Fibroblast of pulmonary artery (primary cell): ENCODE data around the gene DNAH1.
"Not testable (repeated sequence)": the region's sequence is repeated elsewhere in the genome, so short reads cannot be mapped to it uniquely, and the experiment has no call there.

ENCODE experiments used
- DNase-seq: peaks from one replicate; pipeline ENCODE4 v3.0.0-alpha.2; 2010; ENCODE audit warnings: low read depth
- H3K4me3 ChIP-seq: replicated peaks from 2 replicates; pipeline ENCODE4 v1.5.1; 2011; ENCODE audit warnings: low read depth, mild to moderate bottlenecking, control low read depth, low read length, moderate library complexity
- CTCF ChIP-seq: IDR thresholded peaks from 2 replicates; pipeline ENCODE4 v1.5.1; 2011; ENCODE audit warnings: mild to moderate bottlenecking, control low read depth, low read length, inconsistent platforms; ENCODE audit errors: missing control alignments

DNAH1 gene

GRCh38 chr3:52327486-52328290, 11.6 kb downstream of the DNAH1 start:
- DNase-seq = no peak
- no peak overlapping the region for H3K4me3 ChIP-seq
- no peak for TF ChIP-seq CTCF

GRCh38 chr3:52328536-52329080, 12.5 kb downstream of the DNAH1 start:
- TF ChIP-seq CTCF = no peak
- DNase-seq = no peak
- no peak overlapping the region for H3K4me3 ChIP-seq

- DNase-seq = no peak
- H3K4me3 ChIP-seq = no peak overlapping the region
- no peak for TF ChIP-seq CTCF
These were observed 14.2 kb downstream of the DNAH1 start for GRCh38 chr3:52330194-52330805.

- TF ChIP-seq CTCF = no peak
- DNase-seq = no peak
- H3K4me3 ChIP-seq = no peak overlapping the region
These were observed 15.0 kb downstream of the DNAH1 start for GRCh38 chr3:52331091-52331490.

GRCh38 chr3:52331906-52332305, 15.8 kb downstream of the DNAH1 start:
- DNase-seq = no peak
- TF ChIP-seq CTCF = no peak
- no peak overlapping the region for H3K4me3 ChIP-seq

- H3K4me3 ChIP-seq = no peak overlapping the region
- no peak for TF ChIP-seq CTCF
- no peak for DNase-seq
These were observed 17.9 kb downstream of the DNAH1 start for GRCh38 chr3:52333869-52334557.

- H3K4me3 ChIP-seq = not testable (repeated sequence)
- DNase-seq = peak; percentile 9
These were observed 22.0 kb downstream of the DNAH1 start for GRCh38 chr3:52338131-52338530.
